Cardiac fibroblast (primary cell): Measurements from ENCODE around the gene FHOD3.

Experiments
- DNase-seq, 2 donors: peaks; one replicate each; pipeline versions ENCODE4 v3.0.0 to v3.0.0-alpha.2; 2010; ENCODE audit warnings: low read depth in 2 of 2
- H3K4me3 ChIP-seq, 2 donors: replicated peaks in 1 of 2; 1 replicate in 1 of 2; 2 replicates in 1 of 2; pipeline ENCODE4 v1.5.1; 2011; ENCODE audit warnings: low read depth in 2 of 2, low read length in 2 of 2, mild to moderate bottlenecking in 2 of 2, moderate library complexity in 1 of 2
- CTCF ChIP-seq: IDR thresholded peaks from one replicate; pipeline ENCODE4 v1.5.1; 2011; ENCODE audit warnings: low read depth, mild to moderate bottlenecking, low read length, inconsistent platforms

FHOD3 gene

GRCh38 chr18:36650906-36651305 is 353.4 kb downstream of the FHOD3 start:
- no peak for TF ChIP-seq CTCF
- no peak for DNase-seq
- no peak overlapping the region for H3K4me3 ChIP-seq

GRCh38 chr18:36652503-36652902 is 355.0 kb downstream of the FHOD3 start:
- DNase-seq: no peak
- no peak overlapping the region for H3K4me3 ChIP-seq
- TF ChIP-seq CTCF: no peak

DNA sequence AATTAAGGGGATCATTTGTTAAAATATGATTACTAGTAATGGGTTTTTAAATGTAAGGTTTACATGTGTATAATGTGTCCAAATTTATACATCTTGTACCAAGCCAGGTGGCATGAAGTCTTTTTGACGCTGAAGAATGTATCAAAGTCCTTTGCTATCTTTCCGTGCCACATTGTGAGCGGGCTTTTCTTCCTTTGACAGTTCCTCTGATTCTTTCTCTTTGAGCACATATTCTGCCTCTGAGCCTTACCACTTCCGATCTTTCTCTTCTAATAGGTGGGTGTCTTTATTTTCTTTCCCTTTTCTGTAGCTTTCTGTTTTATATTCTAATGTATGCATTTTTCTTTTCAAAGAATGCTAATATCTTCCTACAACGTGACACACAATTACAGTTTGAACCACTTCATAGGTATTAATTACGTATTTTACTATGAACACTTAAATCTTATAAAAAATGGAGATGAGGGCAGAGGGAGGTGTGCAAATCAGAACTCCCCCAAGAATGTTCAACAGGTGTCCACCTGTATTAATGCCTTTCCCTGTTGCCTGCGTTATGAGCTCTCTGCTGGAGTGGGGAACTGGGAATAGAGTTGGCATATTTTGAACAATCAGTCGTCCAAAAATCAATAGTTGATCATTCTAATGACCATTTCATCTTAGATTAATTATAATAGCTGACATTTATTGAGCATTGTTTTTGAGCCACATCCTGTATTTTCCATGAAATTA is 355.8 kb downstream of the FHOD3 start:
- no peak overlapping the region for H3K4me3 ChIP-seq
- no peak for TF ChIP-seq CTCF
- no peak for DNase-seq

DNA sequence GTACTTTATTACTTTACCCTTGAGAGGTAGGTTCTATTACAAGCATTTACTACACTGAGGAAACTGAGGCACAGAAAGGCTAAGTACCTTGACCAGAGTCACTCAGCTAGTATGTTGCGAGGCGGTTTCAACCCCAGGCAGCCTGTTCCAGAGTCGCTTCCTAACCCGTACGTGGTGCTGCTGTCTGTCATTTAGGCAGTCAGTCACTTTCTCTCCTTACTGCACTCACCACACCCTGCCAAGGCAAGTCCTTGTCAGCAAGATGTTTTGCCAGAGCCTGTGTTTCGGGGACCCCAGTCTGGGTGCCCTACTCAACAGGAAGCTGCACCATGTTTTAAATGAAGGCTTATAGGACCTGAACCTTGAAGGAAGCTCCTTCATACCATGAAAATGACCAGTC is 356.4 kb downstream of the FHOD3 start:
- H3K4me3 ChIP-seq: no peak overlapping the region
- no peak for DNase-seq
- no peak for TF ChIP-seq CTCF

- no peak for TF ChIP-seq CTCF
- DNase-seq: no peak
- H3K4me3 ChIP-seq: no peak overlapping the region
Measured at GRCh38 chr18:36655074-36655473, 357.6 kb downstream of the FHOD3 start.

- no peak overlapping the region for H3K4me3 ChIP-seq
Measured at GRCh38 chr18:36655930-36656329, 358.4 kb downstream of the FHOD3 start.

More at GRCh38 chr18:36655930-36656329, 358.4 kb downstream of the FHOD3 start:
- no peak for TF ChIP-seq CTCF
- DNase-seq: no peak
